ENCODE measurements around the gene IL17RD.

DNA sequence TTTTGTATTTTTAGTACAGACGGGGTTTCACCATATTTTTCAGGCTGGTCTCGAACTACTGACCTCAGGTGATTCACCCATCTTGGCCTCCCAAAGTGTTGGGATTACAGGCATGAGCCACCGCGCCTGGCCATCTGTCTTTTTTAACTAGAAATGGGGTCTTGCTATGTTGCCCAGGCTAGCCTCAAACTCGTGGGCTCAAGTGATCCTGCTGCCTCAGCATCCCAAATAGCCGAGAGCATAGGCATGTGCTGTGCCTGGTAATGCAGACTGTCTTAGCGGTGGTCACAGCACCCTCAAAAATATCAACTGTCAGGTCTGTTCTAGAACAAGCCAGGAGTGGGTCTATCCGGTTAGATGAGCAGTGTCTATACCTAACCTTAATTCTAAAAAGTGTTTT lies 56.5 kb downstream of the IL17RD start:
- TF ChIP-seq, protein P1, sequence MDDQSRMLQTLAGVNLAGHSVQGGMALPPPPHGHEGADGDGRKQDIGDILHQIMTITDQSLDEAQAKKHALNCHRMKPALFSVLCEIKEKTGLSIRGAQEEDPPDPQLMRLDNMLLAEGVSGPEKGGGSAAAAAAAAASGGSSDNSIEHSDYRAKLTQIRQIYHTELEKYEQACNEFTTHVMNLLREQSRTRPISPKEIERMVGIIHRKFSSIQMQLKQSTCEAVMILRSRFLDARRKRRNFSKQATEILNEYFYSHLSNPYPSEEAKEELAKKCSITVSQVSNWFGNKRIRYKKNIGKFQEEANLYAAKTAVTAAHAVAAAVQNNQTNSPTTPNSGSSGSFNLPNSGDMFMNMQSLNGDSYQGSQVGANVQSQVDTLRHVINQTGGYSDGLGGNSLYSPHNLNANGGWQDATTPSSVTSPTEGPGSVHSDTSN (IDR thresholded peaks at IDR 0.05) = no peak
- TF ChIP-seq RXRA (IDR thresholded peaks at IDR 0.05; ENCODE audit: borderline replicate concordance, low read depth) (no peak), GABPA (IDR thresholded peaks at IDR 0.05; ENCODE audit: low read depth) (no peak), EP300 (IDR thresholded peaks at IDR 0.05; ENCODE audit: borderline replicate concordance in 1 of 2, low read depth in 1 of 2, low read length in 1 of 2) (no peak), POLR2AphosphoS5 (IDR thresholded peaks at IDR 0.05; ENCODE audit: low read depth, low read length) (no peak), FOXM1 (IDR thresholded peaks at IDR 0.05; ENCODE audit: low read depth) (no peak)
- TF ChIP-seq, protein P2, sequence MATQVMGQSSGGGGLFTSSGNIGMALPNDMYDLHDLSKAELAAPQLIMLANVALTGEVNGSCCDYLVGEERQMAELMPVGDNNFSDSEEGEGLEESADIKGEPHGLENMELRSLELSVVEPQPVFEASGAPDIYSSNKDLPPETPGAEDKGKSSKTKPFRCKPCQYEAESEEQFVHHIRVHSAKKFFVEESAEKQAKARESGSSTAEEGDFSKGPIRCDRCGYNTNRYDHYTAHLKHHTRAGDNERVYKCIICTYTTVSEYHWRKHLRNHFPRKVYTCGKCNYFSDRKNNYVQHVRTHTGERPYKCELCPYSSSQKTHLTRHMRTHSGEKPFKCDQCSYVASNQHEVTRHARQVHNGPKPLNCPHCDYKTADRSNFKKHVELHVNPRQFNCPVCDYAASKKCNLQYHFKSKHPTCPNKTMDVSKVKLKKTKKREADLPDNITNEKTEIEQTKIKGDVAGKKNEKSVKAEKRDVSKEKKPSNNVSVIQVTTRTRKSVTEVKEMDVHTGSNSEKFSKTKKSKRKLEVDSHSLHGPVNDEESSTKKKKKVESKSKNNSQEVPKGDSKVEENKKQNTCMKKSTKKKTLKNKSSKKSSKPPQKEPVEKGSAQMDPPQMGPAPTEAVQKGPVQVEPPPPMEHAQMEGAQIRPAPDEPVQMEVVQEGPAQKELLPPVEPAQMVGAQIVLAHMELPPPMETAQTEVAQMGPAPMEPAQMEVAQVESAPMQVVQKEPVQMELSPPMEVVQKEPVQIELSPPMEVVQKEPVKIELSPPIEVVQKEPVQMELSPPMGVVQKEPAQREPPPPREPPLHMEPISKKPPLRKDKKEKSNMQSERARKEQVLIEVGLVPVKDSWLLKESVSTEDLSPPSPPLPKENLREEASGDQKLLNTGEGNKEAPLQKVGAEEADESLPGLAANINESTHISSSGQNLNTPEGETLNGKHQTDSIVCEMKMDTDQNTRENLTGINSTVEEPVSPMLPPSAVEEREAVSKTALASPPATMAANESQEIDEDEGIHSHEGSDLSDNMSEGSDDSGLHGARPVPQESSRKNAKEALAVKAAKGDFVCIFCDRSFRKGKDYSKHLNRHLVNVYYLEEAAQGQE (IDR thresholded peaks at IDR 0.05; ENCODE audit: low read depth, low read length) = no peak
- TF ChIP-seq, protein P3, sequence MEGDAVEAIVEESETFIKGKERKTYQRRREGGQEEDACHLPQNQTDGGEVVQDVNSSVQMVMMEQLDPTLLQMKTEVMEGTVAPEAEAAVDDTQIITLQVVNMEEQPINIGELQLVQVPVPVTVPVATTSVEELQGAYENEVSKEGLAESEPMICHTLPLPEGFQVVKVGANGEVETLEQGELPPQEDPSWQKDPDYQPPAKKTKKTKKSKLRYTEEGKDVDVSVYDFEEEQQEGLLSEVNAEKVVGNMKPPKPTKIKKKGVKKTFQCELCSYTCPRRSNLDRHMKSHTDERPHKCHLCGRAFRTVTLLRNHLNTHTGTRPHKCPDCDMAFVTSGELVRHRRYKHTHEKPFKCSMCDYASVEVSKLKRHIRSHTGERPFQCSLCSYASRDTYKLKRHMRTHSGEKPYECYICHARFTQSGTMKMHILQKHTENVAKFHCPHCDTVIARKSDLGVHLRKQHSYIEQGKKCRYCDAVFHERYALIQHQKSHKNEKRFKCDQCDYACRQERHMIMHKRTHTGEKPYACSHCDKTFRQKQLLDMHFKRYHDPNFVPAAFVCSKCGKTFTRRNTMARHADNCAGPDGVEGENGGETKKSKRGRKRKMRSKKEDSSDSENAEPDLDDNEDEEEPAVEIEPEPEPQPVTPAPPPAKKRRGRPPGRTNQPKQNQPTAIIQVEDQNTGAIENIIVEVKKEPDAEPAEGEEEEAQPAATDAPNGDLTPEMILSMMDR (IDR thresholded peaks at IDR 0.05) = no peak

Measured in SK-N-SH (cell line).